HG03196 (cell line): ENCODE data around the gene STING1.

Source experiments
- ATAC-seq: cut with Tn5 transposase; IDR thresholded peaks from one replicate; pipeline ENCODE4 v1.9.1; 2021; ENCODE audit not compliant: unreplicated experiment

Gene STING1

DNA sequence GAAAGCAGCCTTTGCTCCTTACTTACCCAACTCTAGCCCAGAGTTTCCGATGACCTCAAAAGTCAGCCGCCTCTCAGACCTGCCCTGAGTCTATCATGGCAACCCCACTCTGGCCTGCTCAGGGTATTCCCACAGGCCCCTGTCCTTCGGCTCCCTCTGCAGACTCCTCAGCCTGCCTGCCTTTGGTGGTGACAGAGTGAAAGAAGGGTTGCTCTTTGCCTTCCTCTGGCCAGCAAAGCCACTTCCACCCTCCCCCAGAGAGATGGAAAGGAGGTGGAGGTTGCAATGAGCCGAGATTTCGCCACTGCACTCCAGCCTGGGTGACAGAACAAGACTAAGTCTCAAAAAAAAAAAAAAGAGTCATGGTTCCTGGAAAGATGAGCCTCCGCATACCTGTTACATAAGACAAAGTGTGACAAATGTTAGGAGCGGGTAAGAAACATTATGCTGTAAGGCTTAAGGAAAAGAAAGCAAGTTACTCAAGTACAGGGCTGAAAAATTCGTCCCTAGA, 14.1 kb downstream of the STING1 start:
- ATAC-seq, result no peak

DNA sequence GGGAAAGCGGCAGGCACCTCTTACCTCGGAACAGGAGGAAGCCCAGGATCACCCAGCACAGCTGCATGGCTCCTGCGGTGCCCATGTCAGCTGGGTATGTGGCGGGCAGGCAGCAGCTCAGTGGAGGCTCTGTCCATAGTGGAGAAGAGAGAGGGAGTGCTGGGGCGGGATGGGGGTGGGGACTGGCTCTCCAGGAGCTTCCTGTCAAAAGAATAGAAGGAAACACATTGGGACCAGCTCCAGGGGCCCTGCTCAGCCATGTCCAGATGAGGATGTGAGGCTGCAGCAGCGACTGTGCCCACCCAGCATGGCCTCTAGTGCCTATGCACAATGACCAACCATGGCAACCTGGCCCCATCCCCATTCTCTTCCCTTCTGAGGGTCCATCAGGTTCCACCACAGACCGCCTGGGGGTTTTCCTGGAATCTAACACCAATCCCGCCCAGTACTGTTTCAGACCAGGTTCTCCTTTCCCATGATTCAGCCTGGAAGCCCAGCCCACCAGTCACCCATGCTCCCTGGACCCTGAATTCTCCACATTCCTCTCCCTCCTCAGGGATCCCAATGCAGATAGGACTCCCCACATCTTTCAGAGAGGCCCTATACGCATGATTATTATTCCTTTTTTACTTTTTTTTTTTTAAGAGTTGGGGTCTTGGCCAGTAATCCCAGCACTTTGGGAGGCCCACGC, 19.8 kb downstream of the STING1 start, which contains the start of gene ECSCR:
Gene ECSCR, minus strand, starts transcription at position 158 of the 691 bp plus-strand sequence. Its CDS starts 73 bp downstream, at position 85.
- no peak for ATAC-seq

DNA sequence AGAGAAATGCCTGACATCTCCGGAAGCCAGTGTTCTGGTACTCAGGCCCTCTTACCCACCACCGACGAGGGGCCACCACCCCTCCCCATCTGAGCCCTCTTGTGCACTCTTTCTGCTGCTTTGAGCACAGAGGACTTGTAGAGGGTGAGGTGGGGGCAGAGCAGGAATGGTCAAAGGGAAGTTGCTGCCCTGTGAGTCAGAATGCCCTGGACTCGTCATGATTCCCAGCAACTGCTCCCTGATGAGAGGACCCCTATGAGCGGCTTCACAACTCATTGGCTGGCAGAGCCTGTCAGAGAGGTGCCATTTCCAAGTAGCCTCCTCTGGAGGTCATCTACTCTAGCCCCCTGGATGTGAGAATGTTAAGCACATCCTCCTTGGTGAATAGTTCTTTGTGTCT, 20.9 kb downstream of the STING1 start:
- no peak for ATAC-seq

DNA sequence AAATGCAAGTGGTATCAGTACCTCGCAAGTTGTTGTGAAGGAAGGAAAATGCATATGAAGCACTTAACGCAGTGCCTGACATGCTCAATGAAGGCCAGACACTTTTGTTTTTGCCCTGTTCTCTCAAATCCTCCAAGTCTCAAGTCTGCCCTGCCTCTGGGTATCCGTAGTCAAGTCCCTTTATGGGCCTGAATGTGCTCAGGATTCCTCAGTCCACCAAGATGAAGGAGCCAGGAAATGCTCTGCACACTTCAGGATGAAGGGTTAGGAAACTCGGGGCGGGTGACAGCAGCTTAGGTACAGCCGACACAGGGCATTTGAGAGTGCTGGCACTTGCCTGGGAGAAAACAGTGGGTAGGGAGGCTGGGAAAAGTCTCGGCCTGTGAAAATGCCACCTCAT, 21.4 kb downstream of the STING1 start:
- no peak for ATAC-seq

DNA sequence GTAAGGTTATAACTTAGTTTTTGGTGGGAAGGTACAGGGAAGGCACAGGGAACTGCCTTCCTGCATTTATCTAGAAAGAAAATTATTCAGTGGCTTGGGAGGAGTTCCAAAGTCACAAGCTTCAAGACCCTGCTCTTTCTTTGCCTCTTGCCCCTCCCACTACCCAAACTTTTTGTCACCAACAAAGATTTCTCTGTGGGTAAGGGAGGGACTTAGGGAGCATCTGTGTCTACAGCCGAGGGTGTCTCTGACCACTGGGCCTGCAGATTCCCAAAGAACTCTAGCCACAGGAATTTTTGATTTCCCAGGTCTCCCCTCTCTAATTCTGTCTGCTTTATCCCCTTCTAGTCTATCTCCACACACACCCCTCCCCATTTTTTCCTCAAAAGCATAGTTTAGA, 22.1 kb downstream of the STING1 start:
- ATAC-seq, result no peak

DNA sequence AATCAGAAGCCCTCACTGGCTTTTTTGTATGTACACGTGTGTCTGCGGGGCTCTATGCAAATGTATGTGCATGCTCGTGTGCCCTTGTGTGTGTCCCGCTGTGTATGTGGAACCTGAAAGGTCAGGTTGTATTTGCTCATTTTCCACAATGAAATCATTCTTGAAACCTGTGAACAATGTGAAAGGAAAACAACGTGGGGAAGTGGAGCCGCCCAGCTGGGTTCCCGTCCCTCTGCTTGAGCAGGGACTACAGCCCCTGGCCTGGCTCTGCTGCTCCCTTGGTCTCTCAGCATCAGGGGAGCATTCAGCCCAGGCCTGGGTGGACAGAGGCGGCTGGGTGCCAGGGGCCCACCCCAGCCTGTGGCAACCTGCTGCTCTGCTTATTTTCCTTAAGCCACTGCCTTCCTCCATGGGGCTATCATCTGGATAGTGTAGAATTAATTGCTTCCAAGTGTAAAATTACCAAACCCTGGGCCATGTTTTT, 23.1 kb downstream of the STING1 start:
- peak; percentile 23 for ATAC-seq

DNA sequence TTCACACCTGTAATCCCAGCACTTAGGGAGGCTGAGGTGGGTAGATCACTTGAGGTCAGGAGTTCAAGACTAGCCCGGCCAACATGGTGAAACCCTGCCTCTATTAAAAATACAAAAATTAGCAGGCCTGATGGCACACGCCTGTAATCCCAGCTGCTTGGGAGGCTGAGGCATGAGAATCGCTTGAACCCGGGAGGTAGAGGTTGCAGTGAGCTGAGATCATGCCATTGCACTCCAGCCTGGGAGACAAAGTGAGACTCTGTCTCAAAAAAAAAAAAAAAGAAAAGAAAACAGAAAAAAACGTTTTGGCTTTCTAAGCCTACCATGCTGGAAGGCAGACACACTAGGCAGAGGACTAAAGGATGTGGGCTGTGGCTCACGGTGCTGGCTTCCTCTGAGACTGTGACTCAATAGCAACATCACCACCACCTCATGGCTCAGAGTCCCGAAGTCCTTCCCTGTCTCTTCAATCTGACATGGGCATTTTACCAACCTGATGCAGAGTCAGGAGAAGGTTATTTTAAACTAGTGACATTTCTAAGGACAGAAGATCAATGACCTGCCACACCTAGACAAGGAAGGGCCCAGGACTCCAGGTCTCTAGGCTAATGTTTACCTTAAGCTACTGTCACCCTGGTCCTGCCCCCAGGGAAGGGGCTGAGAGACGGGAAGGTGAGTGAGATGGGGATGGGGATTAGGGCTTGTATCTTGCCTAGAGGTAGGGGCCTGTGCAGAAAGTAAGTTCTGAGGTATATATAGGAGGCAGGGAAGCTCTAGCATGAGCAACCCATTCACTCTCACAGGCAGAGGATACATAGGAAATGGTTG, 23.8 kb downstream of the STING1 start:
- ATAC-seq, result peak; percentile 55

DNA sequence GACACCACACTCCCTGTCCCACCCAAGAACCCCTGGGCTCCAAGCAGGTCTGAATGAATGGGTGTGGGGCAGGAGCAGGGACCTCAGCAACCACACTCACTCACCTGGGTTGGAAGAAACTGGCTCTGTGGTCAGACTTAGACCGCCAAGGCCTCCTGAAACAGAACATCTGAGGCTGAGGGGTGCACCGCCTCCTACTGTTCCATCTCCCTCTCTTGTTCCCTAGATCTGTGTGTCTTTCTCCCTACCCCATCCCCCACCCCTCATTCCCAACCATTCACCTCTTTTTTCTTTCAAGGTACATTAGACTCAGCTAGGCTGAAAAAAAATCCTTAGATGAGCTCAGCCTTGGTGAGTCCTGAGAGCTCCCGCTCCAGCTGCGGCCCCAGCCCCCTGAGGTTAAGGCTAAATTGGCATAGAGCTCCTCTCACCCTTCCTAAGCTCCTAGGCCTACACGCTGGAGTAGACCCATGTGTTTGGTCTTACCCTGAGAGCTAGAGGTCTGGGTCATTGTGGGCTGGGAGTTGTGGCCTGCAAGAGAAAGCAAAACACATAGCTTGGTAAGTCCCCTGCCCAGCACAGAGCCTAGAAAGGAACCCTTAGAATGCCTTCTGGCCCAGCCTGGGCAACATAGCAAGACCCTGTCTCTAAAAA, 24.8 kb downstream of the STING1 start:
- no peak for ATAC-seq

DNA sequence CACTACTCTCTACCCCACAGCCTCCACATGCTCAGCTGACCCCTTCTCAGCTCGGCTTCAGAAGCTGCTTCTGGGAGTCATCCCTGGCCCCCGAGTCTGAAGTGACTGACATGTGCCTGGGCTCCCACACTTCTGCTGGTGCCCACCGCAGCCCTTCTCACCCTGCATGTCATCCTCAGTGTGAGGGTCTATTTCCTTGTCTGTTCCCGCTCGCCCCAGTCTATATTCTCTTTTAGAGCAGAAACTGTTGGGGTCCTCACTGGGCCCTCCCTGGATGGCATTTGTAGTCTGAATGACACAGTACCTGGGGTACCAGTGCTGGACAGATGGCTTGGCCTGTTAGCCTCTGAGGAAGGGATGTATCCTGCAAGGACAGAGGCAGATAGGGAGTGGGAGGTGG, 25.3 kb downstream of the STING1 start:
- no peak for ATAC-seq

DNA sequence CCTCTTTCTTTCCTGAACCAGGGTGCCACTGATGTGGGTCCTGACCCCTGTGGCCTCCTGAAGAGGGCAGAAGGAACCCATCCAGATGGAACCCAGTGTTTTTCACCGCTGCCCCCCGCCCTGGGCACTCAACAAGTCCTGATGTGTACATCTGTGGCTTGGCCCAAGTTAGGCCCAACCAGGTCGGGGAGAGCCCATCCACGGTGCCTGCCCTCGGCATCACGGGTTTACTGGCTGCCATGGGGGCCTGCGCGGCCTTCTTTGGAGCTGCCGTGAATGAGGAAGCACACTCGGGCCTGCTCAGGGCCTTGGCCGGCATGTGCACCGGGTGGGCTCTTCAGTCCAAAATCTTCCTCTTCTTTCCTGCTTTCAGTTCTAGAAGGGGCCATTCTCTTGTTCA, 25.8 kb downstream of the STING1 start:
- no peak for ATAC-seq

DNA sequence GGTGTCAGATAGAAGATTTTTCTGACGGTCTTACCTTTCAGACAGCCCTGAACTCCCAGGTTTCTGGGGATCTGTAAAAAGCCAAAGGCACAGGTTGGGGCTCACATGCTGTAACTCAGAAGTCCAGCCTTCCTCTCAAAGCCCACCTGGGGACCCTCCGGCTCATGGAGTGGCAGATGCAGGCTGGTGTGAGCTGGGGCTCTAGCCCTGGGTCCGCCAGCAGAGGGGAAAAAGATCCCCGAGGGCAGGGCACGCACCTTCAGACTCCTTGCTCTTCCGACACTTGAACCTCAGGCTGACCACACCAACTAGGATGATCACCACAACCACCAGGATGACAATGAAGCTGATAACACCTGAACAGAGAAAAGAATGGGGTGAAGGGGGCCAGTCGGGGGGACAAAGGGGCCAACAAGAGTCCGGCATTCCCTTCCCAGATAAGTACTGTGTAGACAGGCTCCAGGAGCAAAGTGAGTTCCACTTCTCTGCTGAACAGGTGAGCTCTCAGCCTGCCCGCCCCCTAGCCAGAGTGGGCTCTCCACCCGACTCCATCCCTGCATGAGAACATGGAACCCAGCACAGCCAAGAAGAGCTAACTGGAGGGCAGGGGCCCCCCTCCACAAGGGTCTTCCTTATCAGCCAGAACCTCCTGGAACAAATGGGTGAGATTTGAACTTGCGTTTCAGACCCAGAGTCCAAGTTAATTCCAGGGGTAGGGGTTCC, 27.8 kb downstream of the STING1 start:
- no peak for ATAC-seq

DNA sequence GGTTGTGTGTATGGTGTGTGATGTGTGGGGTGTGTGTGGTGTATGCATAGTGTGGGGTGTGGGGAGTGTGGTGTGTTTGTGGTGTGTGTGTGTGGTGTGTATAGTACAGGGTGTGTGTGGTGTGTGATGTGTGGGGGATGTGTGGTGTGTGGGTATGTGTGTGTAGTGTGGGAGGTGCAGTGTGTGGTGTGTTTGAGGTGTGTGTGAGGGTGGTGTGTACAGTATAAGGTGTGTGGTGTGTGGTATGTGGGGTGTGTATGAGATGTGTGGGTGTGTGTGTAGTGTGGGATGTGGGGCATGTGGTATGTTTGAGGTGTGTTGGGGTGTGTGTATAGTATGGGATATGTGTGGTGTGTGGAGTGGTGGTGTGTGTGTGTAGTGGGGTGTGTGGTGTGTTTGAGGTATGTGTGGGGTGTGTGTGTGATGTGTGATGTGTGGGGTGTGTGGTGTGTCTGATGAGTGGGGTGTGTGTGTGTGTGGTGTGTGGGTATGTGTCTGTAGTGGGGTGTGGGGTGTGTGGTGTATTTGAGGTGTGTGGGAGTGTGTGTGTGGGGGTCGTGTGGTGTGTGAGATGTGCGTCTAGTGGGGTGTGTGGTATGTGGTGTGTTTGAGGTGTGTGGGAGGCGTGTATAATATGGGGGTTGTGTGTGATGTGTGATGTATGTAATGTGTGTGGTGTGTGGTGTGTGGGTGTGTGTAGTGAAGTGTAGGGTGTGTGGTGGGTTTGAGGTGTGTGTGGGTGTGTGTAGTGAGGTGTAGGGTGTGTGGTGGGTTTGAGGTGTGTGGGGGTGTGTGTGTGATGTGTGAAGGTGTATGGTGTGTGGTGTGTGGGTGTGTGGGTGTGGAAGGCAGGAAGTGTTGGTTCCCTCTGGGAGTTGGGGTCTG, 28.6 kb downstream of the STING1 start:
- no peak for ATAC-seq

DNA sequence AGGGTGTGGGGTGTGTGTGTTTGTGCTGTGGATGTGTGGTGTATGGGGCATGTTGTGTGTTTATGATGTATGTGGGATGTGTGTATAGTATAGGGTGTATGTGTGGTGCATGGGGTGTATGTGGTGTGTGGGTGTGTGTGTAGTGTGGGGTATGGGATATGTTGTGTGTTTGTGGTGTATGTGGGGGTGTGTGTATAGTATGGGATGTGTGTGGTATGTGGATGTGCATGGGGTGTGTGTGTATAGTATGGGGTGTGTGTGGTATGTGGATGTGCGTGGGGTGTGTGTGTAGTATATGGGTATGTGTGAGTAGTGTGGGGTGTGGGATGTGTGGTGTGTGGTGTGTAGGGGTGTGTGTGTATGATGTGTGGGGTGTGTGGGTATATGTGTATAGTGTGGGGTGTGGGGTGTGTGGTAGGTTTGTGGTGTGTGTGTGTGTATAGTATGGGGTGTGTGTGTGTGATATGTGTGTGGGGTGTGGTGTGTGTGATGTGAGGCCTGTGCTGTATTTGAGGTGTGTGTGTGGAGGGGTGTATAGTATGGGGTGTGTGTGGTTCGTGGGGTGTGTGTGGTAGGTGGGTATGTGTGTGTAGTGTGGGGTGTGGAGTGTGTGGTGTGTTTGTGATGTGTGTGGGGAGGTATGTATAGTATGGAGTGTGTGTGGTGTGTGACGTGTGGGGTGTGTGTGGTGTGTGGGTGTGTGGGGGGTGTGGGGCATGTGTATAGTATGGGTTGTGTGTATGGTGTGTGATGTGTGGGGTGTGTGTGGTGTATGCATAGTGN, 30.5 kb downstream of the STING1 start:
- no peak for ATAC-seq

DNA sequence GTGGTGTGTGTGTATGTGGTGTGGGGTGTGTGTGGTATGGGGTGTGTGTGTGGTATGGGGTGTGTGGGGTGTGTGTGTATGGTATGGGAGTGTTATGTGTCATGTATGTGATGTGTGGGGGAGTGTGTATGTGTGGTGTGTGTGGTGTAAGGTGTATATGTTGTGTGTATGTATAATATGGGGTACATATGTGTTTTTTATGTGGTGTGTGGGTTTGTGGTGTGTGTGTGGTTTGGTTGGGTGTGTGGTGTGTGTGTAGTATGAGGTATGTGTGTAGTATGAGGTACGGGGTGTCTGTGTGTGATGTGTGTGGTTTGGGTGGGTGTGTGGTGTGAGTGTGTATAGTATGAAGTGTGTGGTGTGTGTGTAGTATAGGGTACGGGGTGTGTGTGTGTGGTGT, 31.4 kb downstream of the STING1 start:
- ATAC-seq, result no peak

DNA sequence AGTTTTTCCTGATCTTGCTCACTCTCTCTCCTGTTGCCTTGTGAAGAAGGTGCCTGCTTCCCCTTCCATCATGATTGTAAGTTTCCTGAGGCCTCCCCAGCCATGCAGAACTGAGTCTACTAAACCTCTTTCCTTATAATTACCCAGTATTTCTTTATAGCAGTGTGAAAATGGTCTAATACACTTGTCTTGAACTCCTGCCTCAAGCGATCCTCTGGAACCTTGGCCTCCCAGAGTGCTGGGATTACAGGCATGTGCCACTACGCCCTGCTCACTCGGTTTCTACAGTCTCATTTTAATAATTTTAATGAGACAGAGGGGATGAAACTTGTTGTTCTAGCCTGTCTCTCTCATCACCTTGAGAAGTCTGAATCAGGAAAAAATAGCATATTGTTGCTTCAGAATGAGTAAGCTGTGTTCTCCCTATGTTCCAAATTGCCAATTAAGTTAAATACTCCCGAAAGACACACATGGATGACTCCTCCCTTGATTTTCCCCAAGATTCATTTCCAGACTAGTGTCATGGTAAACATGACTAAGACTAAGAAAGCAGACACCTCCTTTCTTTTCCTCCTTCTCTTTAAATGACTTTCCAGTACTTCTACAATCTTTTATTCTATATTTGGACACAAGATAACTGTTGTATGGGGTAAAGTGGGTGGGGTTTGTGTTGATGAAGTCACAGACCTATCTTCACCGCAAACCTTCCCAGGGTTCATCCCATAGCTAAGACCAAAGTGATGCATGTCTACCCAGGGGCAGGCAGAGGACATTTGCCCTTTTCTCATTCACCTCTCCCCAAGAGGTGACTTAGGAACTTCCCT, 35.4 kb downstream of the STING1 start:
- ATAC-seq, result no peak

DNA sequence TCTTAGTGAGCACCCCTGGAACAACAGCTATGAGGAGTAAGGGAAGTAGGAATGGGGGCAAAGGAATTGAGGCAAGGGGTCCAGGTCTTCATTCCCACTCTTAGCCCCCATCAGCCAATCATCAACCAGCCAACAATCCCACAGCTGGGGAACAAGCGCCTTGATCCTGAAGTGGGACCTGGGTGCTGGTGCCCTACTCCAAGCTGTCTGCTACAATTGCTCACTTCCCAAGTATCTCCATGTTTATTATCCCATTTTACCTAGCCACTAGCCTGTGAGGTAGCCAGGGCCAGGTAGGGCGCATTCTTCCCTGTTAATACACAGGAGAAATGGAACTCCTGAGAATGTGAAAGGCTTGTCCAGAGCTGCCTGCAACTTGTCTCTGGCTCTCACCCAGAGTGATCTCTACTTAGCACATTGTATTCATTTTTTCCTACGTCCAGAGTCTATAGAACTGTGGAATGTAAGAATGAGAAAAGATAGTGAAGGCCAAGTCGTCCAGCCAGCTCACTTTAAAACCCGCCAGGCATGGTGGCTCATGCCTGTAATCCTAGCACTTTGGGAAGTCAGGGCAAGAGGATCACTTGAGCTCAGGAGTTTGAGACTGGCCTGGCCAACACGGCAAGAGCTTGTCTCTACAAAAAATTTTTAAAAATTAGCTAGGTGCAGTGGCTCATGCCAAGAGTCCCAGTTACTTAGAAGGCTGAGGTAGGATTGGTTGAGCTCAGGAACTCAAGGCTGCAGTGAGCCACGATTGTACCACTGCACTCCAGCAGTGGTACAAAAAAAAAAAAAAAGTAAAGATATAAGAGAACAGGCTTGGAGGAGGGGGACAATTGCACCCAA, 37.0 kb downstream of the STING1 start:
- ATAC-seq, result no peak

DNA sequence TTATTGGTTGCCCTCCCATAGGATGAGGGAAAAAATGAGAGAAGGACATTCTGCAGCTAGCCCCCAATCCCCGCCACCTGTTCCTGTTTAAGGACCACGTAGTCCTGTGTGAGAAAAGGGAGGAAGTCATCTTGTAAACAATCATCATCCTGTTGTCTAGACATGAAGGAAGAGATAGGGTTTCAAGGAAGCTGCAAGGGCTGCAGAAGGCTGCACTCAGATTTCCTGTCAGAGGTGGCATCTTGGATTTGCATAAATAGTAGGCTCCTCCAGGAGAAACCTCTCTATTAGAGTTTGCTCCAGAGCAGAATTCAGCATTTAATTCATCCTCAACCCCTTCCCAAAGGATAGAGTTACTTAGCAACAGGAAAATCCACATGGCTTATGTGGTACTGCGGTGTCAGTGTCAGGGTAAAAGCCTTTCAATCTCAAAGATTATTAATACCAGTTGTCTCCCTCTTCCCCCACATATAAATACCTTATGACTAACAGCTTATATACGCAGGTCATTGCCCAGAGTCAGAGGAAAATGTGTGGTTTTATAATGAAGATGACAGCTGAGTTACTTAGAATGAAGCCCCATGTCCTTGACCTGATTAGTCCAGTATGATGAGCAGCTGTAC, 38.6 kb downstream of the STING1 start:
- no peak for ATAC-seq
